ENCODE results near the gene GPHN. TPM values are rescaled to one million over a fixed set of nuclear protein-coding genes. Genes with fewer than 3 reads are reported as not detected.

The GPHN gene
- total and polyA plus RNA-seq, 2 of the 4 experiments (the other 2 are of a cell fraction) = 8.0 to 8.1 TPM

DNA sequence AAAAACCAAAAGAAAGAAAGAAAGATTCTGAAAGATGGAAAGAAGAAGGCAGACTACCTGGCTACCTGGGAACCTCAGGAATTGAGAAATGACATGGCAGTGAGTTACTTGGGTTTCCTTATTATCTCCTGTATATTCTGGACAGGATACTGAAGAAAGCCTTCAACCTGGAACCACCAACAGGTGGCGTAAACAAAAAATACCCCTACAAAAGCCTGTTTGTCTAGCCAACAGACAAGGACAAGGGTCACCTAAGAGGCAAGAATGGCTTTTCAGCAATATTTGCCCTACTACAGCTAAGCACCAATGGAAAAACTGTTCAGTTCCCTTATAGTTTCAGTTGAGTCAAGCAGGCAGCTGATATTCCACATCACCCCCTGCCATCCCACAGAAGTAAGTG is 274.9 kb downstream of the GPHN start:
- intact Hi-C loops (cut with micrococcal nuclease) = no loop called here
- CTCF ChIA-PET = no interaction called here
- no peak overlapping the region for H2AFZ ChIP-seq (replicated peaks; ENCODE audit: low read length, poor library complexity)
- H3K27ac ChIP-seq (ENCODE audit: insufficient read depth, low read length) = no peak overlapping the region
- H3K9ac ChIP-seq (ENCODE audit: low read depth, low read length) = no peak overlapping the region
- no peak overlapping the region for H4K5ac ChIP-seq (ENCODE audit: low read depth, low read length)
- no peak overlapping the region for H4K91ac ChIP-seq (ENCODE audit: insufficient read depth, low read depth, low read length)
- no peak overlapping the region for H3K4me2 ChIP-seq (ENCODE audit: low read depth, low read length)
- no peak overlapping the region for H3K18ac ChIP-seq (ENCODE audit: low read depth, low read length)
- no peak overlapping the region for H3K14ac ChIP-seq (replicated peaks; ENCODE audit: low read depth, low read length)
- ATAC-seq (ENCODE audit: low read depth) = no peak
- H3K4ac ChIP-seq (ENCODE audit: low read depth, low read length) = no peak overlapping the region
- WGBS, 2 experiments (ENCODE audit: extremely low coverage in 2 of 2, insufficient read length in 1 of 2) = no CpG with 5 or more reads among the region's 1 CpG
- no peak overlapping the region for H2BK15ac ChIP-seq (ENCODE audit: low read depth, low read length)
- no peaks in the 10 kb centered on the region for H3K9me1 ChIP-seq (ENCODE audit: insufficient read depth, low read length)
- no peaks in the 10 kb centered on the region for H3K27me3 ChIP-seq (ENCODE audit: control insufficient read depth, insufficient read depth, low read length)
- dilution Hi-C loops (cut with HindIII; ENCODE audit: low sequenced_read_pairs, unreplicated experiment) = no loop called here
- H2AK5ac ChIP-seq (ENCODE audit: low read depth, low read length) = no peak overlapping the region
- H3K56ac ChIP-seq (ENCODE audit: extremely low read depth, insufficient read depth, low read length) = no peak overlapping the region
- POLR2A ChIA-PET (ENCODE audit: unreplicated experiment) = no interaction called here
- no peak overlapping the region for H2AK9ac ChIP-seq (replicated peaks; ENCODE audit: low read depth, low read length, poor library complexity)
- no peaks in the 10 kb centered on the region for H3K4me1 ChIP-seq (ENCODE audit: control insufficient read depth, insufficient read depth, low read length)
- H4K8ac ChIP-seq (ENCODE audit: low read depth in 2 of 2, low read length in 2 of 2) = no peak overlapping the region
- in situ Hi-C loops (cut with MboI; ENCODE audit: low sequenced_read_pairs) = no loop called here
- no peak overlapping the region for H3K4me3 ChIP-seq (ENCODE audit: insufficient read depth, low read depth, low read length)
- no peaks in the 10 kb centered on the region for H3K36me3 ChIP-seq (ENCODE audit: control insufficient read depth, insufficient read depth, low read length)
- no peaks in the 10 kb centered on the region for H4K20me1 ChIP-seq (ENCODE audit: insufficient read depth, low read length)
- TF ChIP-seq CEBPB (IDR thresholded peaks at IDR 0.05; ENCODE audit: low read depth, low read length) (no peak), RCOR1 (IDR thresholded peaks at IDR 0.05; ENCODE audit: insufficient replicate concordance, low read length) (no peak), USF2 (IDR thresholded peaks at IDR 0.05; ENCODE audit: low read depth, low read length) (no peak), CHD1 (IDR thresholded peaks at IDR 0.05; ENCODE audit: low read depth, low read length) (no peak), MAFK (IDR thresholded peaks at IDR 0.05; ENCODE audit: low read depth, low read length) (no peak), POLR2A (IDR thresholded peaks at IDR 0.05; ENCODE audit: low read depth, low read length) (no peak), SMC3 (IDR thresholded peaks at IDR 0.05; ENCODE audit: low read depth, low read length) (no peak), MXI1 (IDR thresholded peaks at IDR 0.05; ENCODE audit: borderline replicate concordance, low read depth, low read length) (no peak), BHLHE40 (IDR thresholded peaks at IDR 0.05; ENCODE audit: low read depth, low read length) (no peak), NFE2L2 (IDR thresholded peaks at IDR 0.05; ENCODE audit: low read depth, low read length) (no peak), FOS (IDR thresholded peaks at IDR 0.05; ENCODE audit: low read depth, low read length) (no peak)
- TF ChIP-seq, protein P1, sequence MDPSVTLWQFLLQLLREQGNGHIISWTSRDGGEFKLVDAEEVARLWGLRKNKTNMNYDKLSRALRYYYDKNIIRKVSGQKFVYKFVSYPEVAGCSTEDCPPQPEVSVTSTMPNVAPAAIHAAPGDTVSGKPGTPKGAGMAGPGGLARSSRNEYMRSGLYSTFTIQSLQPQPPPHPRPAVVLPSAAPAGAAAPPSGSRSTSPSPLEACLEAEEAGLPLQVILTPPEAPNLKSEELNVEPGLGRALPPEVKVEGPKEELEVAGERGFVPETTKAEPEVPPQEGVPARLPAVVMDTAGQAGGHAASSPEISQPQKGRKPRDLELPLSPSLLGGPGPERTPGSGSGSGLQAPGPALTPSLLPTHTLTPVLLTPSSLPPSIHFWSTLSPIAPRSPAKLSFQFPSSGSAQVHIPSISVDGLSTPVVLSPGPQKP (IDR thresholded peaks at IDR 0.05; ENCODE audit: borderline replicate concordance, low read depth, low read length) = no peak
- no peaks in the 10 kb centered on the region for H3K79me1 ChIP-seq (ENCODE audit: low read depth in 1 of 2, low read length in 2 of 2)
- no peaks in the 10 kb centered on the region for H3K9me3 ChIP-seq (ENCODE audit: control insufficient read depth, insufficient read depth, low read length)
- H2BK120ac ChIP-seq (ENCODE audit: low read depth, low read length) = no peak overlapping the region
- DNase-seq = no peak
- H2BK20ac ChIP-seq (ENCODE audit: low read depth, low read length) = no peak overlapping the region
- H3K23ac ChIP-seq (ENCODE audit: low read depth, low read length) = no peak overlapping the region
- BruUV-seq (replicated peaks) = no TSS peak
- no peak overlapping the region for H2BK5ac ChIP-seq (ENCODE audit: low read depth, low read length, poor library complexity, severe bottlenecking)
